ENCODE measurements around the gene SKI.

- no peak for TF ChIP-seq ZNF274 (IDR thresholded peaks at IDR 0.05; ENCODE audit: low read depth, low read length)
- no peak for TF ChIP-seq SUZ12 (IDR thresholded peaks at IDR 0.05; ENCODE audit: extremely low read depth, insufficient read depth, insufficient read length)
- TF ChIP-seq YY1 (IDR thresholded peaks at IDR 0.05; ENCODE audit: insufficient read depth, insufficient read length): no peak
Measured at GRCh38 chr1:2296614-2297013, 68.5 kb downstream of the SKI start.
